HG02840 (cell line): Measurements from ENCODE around the gene VGLL2.

Source experiments
- ATAC-seq: cut with Tn5 transposase; IDR thresholded peaks from one replicate; pipeline ENCODE4 v1.9.1; 2021; ENCODE audit warnings: mild to moderate bottlenecking, moderate library complexity, moderate number of reproducible peaks; ENCODE audit not compliant: unreplicated experiment, low FRiP score

Gene VGLL2

GRCh38 chr6:117267766-117268534 lies 2.6 kb downstream of the VGLL2 start:
- ATAC-seq, result no peak

DNA sequence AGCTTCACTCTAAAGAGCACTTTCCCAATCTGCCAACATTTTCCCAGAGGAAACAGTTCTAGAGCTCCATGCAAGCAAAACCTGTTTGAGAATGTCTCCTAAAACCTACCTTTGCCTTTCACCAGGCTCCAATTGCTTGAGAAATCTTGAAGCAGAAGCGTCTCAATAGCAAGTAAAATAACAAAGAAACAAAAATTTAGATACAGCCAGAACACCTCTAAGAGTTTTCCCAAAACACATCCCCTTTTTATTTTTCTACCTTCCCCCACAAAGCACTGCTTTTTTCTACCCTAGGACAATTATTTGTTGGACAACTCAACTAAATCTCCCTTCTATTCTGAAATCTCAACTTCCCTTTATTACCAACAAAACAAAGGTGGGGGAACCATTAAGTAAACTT lies 3.6 kb downstream of the VGLL2 start:
- ATAC-seq, result no peak

GRCh38 chr6:117269638-117270054 lies 4.3 kb downstream of the VGLL2 start:
- no peak for ATAC-seq

DNA sequence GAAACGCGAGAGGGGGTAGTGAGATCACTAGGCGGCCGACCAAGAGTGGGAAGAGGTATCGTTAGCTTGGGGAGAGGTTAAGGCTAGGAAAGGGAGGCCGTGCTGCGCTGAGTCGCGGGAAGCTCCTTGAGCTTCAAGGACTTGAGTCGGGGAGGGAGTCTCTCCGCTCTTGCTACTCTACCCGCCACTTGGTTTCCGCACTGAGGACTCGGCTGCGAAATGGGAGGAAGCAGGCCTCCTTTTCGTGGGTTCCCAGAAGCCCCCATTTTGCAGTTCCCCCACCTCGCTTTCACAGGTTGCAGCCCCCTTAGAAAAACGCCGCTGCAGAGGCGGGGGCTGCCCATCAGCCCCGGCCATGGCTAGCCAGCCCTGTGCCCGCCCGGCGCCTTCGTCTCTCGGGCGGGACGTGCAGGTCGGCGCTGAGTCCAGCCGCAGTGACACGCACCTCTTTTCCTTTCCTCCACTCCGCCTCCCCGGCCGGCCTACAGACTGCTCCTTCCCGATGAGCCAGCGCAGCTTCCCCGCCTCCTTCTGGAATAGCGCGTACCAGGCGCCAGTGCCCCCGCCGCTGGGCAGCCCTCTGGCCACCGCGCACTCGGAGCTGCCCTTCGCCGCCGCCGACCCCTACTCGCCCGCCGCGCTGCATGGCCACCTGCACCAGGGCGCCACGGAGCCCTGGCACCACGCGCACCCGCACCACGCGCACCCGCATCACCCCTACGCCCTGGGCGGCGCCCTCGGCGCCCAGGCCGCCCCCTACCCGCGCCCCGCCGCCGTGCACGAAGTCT lies 4.9 kb downstream of the VGLL2 start:
- no peak for ATAC-seq

GRCh38 chr6:117270843-117271507 lies 5.6 kb downstream of the VGLL2 start:
- ATAC-seq, result no peak

- ATAC-seq, result no peak
These were observed 6.9 kb downstream of the VGLL2 start for GRCh38 chr6:117272032-117272866.

- ATAC-seq, result no peak
These were observed 7.5 kb downstream of the VGLL2 start for GRCh38 chr6:117272891-117273290.

DNA sequence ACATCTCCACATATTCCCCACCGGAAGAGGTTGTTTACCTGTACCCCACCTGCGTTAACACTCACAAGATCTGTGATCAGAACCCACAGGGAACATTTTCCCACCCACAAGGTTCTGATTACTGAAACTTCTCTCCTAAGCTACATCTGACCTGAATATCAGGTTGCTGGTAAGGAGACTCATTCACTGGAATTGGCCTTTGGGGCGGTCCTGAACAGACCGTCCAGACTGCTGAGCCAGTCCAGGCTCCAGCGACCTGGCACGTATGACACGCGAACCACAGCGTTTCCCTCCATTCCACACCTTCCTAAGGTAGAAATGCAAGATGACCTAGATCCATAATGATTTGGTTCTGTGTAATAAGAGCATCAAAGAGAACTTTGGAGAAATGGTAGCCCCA lies 9.8 kb downstream of the VGLL2 start:
- no peak for ATAC-seq

DNA sequence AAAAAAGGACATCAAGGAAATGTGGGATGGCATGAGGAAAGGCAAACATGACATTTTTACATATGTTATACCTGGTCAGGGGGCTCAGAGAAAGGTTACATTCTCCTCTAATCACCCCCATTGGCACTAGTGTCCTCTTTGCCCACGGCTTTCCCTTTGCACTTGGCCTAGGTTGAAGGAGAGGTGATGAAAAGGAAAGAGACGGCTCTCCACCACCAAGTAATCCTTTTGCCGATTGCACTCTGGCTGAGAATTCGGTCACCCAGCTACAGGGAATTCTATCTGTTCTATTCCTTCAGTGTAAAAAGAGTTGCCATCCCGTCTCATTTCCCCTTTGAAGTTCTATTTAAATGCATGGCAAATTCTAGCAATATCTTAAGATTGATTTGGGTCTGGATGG lies 10.4 kb downstream of the VGLL2 start:
- ATAC-seq, result no peak

DNA sequence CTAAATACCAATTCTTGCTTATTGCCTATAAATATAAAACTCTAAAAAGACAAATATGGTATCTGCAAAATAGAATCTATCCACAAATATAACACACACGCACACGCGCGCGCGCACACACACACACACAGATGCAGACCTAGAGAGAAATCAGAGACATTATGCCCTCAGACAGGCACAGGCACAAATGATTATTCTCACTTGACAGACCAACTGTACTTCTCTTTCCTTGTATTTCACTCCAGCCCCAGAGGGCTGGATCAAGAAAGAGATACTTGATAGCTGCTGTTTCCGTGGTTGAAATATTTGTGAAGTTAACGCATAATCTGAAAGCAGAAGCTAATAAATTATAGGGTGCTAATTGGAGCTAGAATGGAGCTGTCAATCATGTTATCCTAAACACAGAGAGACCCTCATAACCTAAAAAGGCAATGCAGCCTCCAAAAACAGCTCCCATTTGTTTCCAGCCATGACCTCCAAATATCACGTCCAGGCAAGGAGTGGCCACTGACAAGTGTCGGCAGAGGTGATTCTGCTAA lies 11.5 kb downstream of the VGLL2 start:
- no peak for ATAC-seq

DNA sequence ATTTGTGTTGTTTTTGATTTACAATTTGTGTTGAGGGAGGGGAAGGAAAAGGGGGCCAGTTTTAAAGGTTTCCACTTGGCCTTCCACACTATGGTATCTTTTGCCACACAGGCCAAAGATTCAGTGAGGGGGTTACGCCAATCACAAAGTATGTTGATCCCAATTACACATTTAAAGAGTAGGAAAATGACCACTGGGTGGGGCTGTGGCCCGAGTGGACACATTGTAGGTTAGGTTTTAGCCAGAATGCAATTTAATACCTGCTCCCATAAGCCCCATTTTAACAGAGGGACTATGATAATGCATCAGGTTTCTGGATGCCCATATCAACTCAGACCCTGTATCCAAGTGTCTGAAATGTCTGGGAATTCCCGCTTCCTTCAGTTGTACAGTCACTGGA lies 15.6 kb downstream of the VGLL2 start:
- ATAC-seq, result no peak

DNA sequence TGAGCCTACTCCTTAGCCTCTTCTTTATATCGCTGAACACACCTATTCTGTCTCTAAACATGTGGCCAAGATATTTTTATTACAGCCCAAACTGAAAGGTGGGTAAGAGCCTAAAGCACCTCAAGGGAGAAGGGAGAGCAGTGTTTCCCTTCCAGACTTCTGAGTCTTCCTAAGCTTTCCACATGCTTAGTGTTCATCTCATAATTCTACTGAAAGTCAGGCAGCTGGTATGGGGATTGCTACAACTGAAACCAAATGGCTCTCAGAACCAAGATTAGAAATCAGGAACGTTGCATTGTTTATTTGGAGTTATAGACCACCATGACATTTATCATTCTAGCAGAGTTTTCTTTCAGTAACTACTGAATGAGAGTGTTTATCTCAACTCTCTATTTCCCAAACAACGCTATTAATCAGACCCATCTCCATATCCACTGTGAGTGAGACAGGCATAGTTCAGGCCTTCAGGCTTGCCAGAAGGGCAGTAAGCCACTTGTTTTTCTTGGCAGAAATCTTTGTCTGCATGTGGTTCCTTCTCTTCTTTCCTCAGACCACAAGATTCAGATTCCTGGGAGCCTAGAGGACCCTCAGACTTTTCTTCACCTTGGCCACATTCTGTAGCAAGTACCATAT lies 22.8 kb downstream of the VGLL2 start:
- ATAC-seq, result no peak

DNA sequence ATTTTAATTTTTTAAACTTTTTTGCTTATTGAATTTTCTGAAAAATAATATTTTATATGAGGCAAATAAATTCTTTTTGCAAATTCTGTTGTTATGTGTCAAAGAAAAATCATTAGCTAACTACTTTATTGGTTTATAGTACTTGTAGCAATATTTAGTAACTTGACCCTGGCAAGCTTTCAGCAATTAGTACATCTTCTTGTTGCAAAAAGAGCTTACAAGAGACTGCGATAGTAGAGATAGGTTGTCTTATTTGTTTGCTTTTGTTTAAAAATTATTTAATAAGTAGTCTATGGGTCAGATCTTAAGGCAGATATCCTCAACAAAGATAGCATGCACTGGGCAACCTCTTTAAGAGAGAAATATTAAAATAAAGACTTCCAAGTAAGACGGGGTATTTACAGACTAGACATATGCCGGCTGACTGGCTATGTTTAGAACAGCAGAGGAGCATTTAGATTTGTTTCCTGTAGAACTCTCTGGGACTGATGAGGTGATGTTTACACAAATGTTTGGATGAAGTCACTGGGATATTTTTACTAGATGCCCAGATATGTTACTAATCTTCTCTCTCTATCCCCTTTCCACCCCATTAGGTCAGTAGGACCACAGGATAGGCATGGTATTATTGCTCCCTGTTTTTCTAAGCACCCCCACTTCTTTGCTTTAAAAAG lies 25.0 kb downstream of the VGLL2 start:
- ATAC-seq, result no peak

DNA sequence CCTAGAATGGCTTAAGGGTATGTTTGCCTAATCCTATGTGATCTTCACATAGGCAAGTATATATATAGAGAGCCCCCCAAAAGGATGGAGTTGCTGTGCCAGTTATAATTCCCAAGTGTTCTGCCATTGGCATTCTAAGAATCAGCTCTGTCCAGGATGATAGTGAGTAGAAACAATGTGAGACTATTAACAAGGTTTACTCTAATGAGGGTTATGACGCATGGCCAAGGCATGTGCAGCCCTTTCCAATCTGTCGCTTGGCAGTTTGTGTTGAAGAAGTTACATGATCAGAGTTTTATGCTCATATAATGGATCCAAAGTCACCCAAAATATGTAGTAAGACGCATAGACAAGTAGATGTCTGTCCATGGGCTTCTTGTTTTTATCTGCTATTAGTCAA lies 33.6 kb downstream of the VGLL2 start:
- ATAC-seq, result no peak

DNA sequence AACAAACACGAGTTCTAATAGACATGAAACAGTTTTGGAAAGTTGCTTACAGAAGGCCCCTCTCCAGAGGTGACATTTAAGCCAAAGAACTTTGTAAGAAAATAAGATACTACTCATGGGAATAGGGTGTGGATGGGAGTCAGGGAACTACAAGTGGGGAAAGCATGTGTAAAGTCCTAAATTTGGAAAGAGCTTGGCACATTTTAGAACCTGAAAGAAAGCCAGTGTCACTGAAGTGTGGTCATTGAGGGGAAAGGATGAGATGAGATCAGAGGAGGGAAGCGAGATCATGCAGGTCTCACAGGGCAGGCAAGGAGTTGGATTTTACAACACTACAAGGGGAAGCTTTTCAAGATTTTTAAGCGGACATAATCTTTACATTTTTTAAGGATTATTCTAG lies 38.0 kb downstream of the VGLL2 start:
- no peak for ATAC-seq

- no peak for ATAC-seq
These were observed 39.1 kb downstream of the VGLL2 start for GRCh38 chr6:117304446-117304845.

- ATAC-seq, result no peak
These were observed 41.0 kb downstream of the VGLL2 start for GRCh38 chr6:117306227-117306790.

DNA sequence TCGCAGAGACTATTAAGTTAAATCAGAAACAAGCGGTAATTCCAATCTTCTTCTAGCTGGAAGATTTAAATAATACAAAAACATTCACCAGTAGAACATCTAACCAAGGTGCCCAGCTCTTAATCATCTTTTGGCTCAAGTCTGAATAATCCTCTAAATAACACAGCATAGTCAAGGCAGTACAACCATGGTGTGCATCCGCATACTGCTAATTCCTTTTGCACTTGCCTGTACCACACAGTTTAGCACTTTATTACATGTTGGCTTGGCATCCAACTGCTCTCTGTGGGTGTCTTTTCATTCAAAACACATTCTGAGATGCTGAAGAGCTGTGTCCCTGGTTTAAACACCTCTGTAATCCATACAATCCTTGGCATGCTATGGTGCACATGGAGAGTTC lies 42.3 kb downstream of the VGLL2 start:
- ATAC-seq, result no peak

DNA sequence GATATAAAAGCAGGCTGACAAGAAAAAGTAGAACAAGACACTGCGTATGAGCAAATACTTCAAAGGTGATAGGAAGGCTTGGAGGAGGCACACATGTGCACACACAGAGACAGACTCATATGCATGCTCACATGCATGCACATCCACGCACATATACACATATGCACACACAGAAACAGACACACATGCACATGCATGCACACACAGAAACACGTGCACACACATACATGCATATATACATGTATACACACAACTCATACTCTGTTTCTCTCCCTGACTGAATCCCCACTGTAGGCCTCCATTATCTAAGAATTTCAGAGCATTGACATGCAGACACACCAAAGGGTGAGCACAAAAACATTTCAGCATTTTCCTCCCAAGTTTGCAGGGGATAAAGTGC lies 43.7 kb downstream of the VGLL2 start:
- ATAC-seq, result no peak
